Right renal cortex interstitium (tissue), 3 donors: Measurements from ENCODE around the gene AP3D1. TPM values are rescaled to one million over a fixed set of nuclear protein-coding genes. Genes with fewer than 3 reads are reported as not detected.
"Not testable (repeated sequence)": the region's sequence is repeated elsewhere in the genome, so short reads cannot be mapped to it uniquely, and the experiment has no call there.

Experiments used
- DNase-seq, 3 donors: peaks; one replicate each; pipeline ENCODE4 v3.0.0-alpha.2; 2013; ENCODE audit warnings: low read depth in 3 of 3, low spot score in 2 of 3
- polyA plus RNA-seq, 3 donors: library from polyadenylated mRNA; unstranded; fragments of 120-200 nt; gene quantifications; one replicate each; pipeline ENCODE4 v1.2.1, GENCODE V29; 2013; ENCODE audit not compliant: insufficient read length in 3 of 3

The AP3D1 gene
- polyA plus RNA-seq: 100 to 1,000 TPM in 1 of 3 donors, 10 to 100 TPM in 2; 92.8 to 106 (median 98.8) TPM

- DNase-seq: peak; percentile 98 to 99 (median 98)
Observed at GRCh38 chr19:2151339-2152229, at the start of gene AP3D1. Gene AP3D1, minus strand, starts transcription at chr19:2151566. Its CDS starts 232 bp downstream, at chr19:2151334.

GRCh38 chr19:2200624-2201294 is 49.4 kb upstream of the AP3D1 start:
- not testable (repeated sequence) for DNase-seq

GRCh38 chr19:2199861-2200623 is 48.7 kb upstream of the AP3D1 start:
- DNase-seq: no peak

GRCh38 chr19:2199215-2199614 is 47.8 kb upstream of the AP3D1 start:
- no peak for DNase-seq

- DNase-seq: no peak
Observed at GRCh38 chr19:2198317-2198716, 47.0 kb upstream of the AP3D1 start.

- DNase-seq: no peak
Observed at GRCh38 chr19:2197270-2197669, 45.9 kb upstream of the AP3D1 start.

GRCh38 chr19:2195914-2196313 is 44.5 kb upstream of the AP3D1 start:
- no peak for DNase-seq

GRCh38 chr19:2195361-2195760 is 44.0 kb upstream of the AP3D1 start:
- DNase-seq: no peak

- DNase-seq: no peak
Observed at GRCh38 chr19:2194513-2195078, 43.2 kb upstream of the AP3D1 start.

- DNase-seq: no peak
Observed at GRCh38 chr19:2193807-2194206, 42.4 kb upstream of the AP3D1 start.

GRCh38 chr19:2192862-2193261 is 41.5 kb upstream of the AP3D1 start:
- DNase-seq: no peak

- DNase-seq: no peak
Observed at GRCh38 chr19:2191456-2192310, 40.3 kb upstream of the AP3D1 start.

- no peak for DNase-seq
Observed at GRCh38 chr19:2190848-2191455, 39.6 kb upstream of the AP3D1 start.

- no peak for DNase-seq
Observed at GRCh38 chr19:2189880-2190279, 38.5 kb upstream of the AP3D1 start.

GRCh38 chr19:2188708-2189385 is 37.5 kb upstream of the AP3D1 start:
- DNase-seq: no peak

- no peak for DNase-seq
Observed at GRCh38 chr19:2187159-2187558, 35.8 kb upstream of the AP3D1 start.

GRCh38 chr19:2186071-2186846 is 34.9 kb upstream of the AP3D1 start:
- DNase-seq: no peak

- no peak for DNase-seq
Observed at GRCh38 chr19:2185734-2186070, 34.3 kb upstream of the AP3D1 start.
